Kidney epithelial cell (primary cell): ENCODE results near the gene UNC5C. TPM values are rescaled to one million over a fixed set of nuclear protein-coding genes. Genes with fewer than 3 reads are reported as not detected.

Experiments
- DNase-seq: peaks from one replicate; pipeline ENCODE4 v3.0.0-alpha.2; 2010; ENCODE audit warnings: low read depth
- H3K27me3 ChIP-seq: 2 replicates; pipeline ENCODE4 v1.6.0; 2011; ENCODE audit warnings: low read length; ENCODE audit not compliant: control insufficient read depth, insufficient read depth
- H3K36me3 ChIP-seq: 2 replicates; pipeline ENCODE4 v1.5.1; 2011; ENCODE audit warnings: low read length; ENCODE audit not compliant: control insufficient read depth, insufficient read depth
- H3K4me3 ChIP-seq: 2 replicates; pipeline ENCODE4 v1.5.1; 2011; ENCODE audit warnings: low read depth, mild to moderate bottlenecking, control low read depth, low read length
- total RNA-seq: library from RNA; depleted of rRNA; stranded (reverse); fragments of >200 nt; gene quantifications from 2 replicates; pipeline ENCODE4 v1.2.3, GENCODE V29; 2015
- TF ChIP-seq, protein P1 (sequence below): IDR thresholded peaks from 2 replicates; pipeline ENCODE4 v1.5.1; 2011; ENCODE audit warnings: mild to moderate bottlenecking, moderate library complexity, low read length, control low read depth, inconsistent platforms; ENCODE audit not compliant: insufficient read depth, poor library complexity, severe bottlenecking

Gene UNC5C
- total RNA-seq = 2.6 and 2.8 TPM in 2 replicates

GRCh38 chr4:95548738-95549245, at the start of gene UNC5C:
TSS of gene UNC5C (minus strand) at chr4:95548973.
- H3K27me3 ChIP-seq = peaks cover 8% of the 10 kb centered on the region
- no peak for DNase-seq
- H3K4me3 ChIP-seq = peak within 1 kb of the TSS; percentile 77
- no peaks in the 10 kb centered on the region for H3K36me3 ChIP-seq
- TF ChIP-seq, protein P1, sequence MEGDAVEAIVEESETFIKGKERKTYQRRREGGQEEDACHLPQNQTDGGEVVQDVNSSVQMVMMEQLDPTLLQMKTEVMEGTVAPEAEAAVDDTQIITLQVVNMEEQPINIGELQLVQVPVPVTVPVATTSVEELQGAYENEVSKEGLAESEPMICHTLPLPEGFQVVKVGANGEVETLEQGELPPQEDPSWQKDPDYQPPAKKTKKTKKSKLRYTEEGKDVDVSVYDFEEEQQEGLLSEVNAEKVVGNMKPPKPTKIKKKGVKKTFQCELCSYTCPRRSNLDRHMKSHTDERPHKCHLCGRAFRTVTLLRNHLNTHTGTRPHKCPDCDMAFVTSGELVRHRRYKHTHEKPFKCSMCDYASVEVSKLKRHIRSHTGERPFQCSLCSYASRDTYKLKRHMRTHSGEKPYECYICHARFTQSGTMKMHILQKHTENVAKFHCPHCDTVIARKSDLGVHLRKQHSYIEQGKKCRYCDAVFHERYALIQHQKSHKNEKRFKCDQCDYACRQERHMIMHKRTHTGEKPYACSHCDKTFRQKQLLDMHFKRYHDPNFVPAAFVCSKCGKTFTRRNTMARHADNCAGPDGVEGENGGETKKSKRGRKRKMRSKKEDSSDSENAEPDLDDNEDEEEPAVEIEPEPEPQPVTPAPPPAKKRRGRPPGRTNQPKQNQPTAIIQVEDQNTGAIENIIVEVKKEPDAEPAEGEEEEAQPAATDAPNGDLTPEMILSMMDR = no peak

DNA sequence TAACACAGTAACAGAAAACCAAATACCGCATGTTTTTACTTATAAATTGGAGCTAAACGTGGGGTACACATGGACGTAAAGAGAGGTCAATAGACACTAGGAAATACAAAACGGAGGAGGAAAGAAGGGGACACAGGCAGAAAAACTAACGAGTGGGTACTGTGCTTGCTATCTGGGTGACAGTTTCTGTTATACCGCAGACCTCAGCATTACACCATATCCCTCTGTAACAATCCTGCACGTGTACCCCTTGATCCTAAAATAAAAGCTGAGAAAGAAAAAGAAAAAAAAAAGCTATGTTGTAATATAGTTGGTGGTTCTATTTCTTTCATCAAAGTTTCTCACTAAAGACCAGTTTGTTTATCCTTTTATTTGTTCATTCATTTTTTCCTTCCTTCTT, 47.9 kb upstream of the UNC5C start:
- no peaks in the 10 kb centered on the region for H3K36me3 ChIP-seq
- H3K4me3 ChIP-seq = no peak overlapping the region
- H3K27me3 ChIP-seq = no peaks in the 10 kb centered on the region
- TF ChIP-seq, protein P1 = no peak
- no peak for DNase-seq

- DNase-seq = no peak
- Histone ChIP-seq H3K36me3 (no peaks in the 10 kb centered on the region), H3K4me3 (no peak overlapping the region), H3K27me3 (no peaks in the 10 kb centered on the region)
- TF ChIP-seq, protein P1 = no peak
Measured at GRCh38 chr4:95594629-95595028, 45.9 kb upstream of the UNC5C start.

DNA sequence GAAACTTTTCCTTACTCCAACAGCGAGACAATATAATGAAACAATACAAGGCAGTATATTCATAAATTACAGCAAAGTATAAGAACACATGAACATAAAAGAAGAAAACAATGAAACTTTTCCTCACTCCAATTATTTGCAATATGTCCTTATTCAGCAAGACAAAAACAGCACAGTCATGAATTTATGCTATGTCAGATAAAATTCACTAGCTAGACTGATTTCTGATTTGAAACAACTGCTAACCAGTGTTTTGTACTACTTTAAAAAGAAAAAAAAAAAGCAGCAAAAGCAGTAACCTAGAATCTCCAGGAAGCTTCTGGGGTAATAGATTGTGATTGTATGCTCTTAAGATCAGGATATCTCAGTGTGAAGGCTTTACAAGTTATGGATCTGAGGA, 45.2 kb upstream of the UNC5C start:
- Histone ChIP-seq H3K27me3 (no peaks in the 10 kb centered on the region), H3K36me3 (no peaks in the 10 kb centered on the region)
- no peak for DNase-seq

GRCh38 chr4:95591278-95591677, 42.5 kb upstream of the UNC5C start:
- Histone ChIP-seq H3K36me3 (no peaks in the 10 kb centered on the region), H3K27me3 (no peaks in the 10 kb centered on the region), H3K4me3 (no peak overlapping the region)
- no peak for DNase-seq
- TF ChIP-seq, protein P1 = no peak

More for the DNA sequence above, 45.2 kb upstream of the UNC5C start:
- TF ChIP-seq, protein P1 = no peak
- H3K4me3 ChIP-seq = no peak overlapping the region

DNA sequence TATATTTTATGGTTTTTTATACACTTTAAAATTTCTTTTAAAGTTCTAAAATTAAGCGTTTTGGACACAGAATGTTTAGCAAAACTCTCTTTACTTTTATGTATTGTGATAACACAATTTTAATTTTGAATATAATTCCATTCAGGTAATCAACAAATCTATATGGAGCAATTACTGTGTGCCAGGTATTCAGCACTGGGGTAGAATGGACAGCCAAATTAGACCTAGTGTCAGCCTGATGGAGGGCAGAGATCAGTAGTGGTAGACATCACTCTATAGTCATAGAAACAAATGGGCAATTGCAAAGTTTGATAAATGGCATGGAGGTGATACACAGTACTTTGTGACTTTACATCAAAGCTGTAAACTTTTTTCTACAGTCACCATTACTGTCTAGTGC, 41.8 kb upstream of the UNC5C start:
- no peak for DNase-seq
- Histone ChIP-seq H3K36me3 (no peaks in the 10 kb centered on the region), H3K27me3 (no peaks in the 10 kb centered on the region), H3K4me3 (no peak overlapping the region)
- TF ChIP-seq, protein P1 = no peak
